SK-N-SH (cell line): ENCODE data around the gene GTF2H4. TPM values are rescaled to one million over a fixed set of nuclear protein-coding genes. Genes with fewer than 3 reads are reported as not detected.

Experiments
- CTCF ChIA-PET: fragments of 300-600, 350-600 bp; formaldehyde crosslinking; extraction: SDS; loops from one replicate; lab custom pipeline; 2021; lab: Yijun Ruan, JAX
- POLR2A ChIA-PET: fragments of 350-600 bp; sonication (Branson Sonifier 250); formaldehyde crosslinking; extraction: SDS; loops from one replicate; lab custom pipeline; 2020; ENCODE audit warnings: antibody characterized with exemption, inconsistent platforms; lab: Yijun Ruan, JAX
- DNase-seq: peaks from one replicate; pipeline ENCODE4 v3.0.0; 2012
- H2AFZ ChIP-seq: fragments of 200-600 bp; sonication (generic); 2 replicates; pipeline ENCODE4 v1.8.1; 2016; ENCODE audit warnings: antibody characterized with exemption, mild to moderate bottlenecking, low read depth
- H3F3A ChIP-seq: fragments of 200-600 bp; sonication (generic); replicated peaks from 2 replicates; pipeline ENCODE3; 2016; ENCODE audit warnings: antibody characterized with exemption, mild to moderate bottlenecking; ENCODE audit not compliant: insufficient read depth
- H3K27ac ChIP-seq, 2 experiments: fragments of 200-500 bp in 1 of 2; fragments of 200-600 bp in 1 of 2; sonication (Bioruptor generic) in 1 of 2; sonication (generic), shearing (Covaris generic) in 1 of 2; 2 replicates each; pipeline versions ENCODE4 v1.5.1 to v1.6.1; 2014 to 2016; ENCODE audit warnings: low read depth in 2 of 2, inconsistent platforms in 1 of 2, low read length in 1 of 2, mild to moderate bottlenecking in 1 of 2, mixed read lengths in 1 of 2
- H3K27me3 ChIP-seq: fragments of 200-600 bp; sonication (generic), shearing (Covaris generic); 2 replicates; pipeline ENCODE4 v1.6.1; 2016; ENCODE audit warnings: mixed run types; ENCODE audit not compliant: insufficient read depth
- H3K36me3 ChIP-seq, 2 experiments: fragments of 200-500 bp in 1 of 2; fragments of 200-600 bp in 1 of 2; sonication (Bioruptor generic) in 1 of 2; sonication (generic) in 1 of 2; replicated peaks in 1 of 2; 2 replicates each; pipeline versions ENCODE3 to v1.5.1; 2014 to 2016; ENCODE audit warnings: low read length in 1 of 2, mild to moderate bottlenecking in 1 of 2; ENCODE audit not compliant: insufficient read depth in 2 of 2, control insufficient read depth in 1 of 2
- H3K4me1 ChIP-seq, 2 experiments: fragments of 200-500 bp in 1 of 2; fragments of 200-600 bp in 1 of 2; sonication (Bioruptor generic) in 1 of 2; sonication (generic), shearing (Covaris generic) in 1 of 2; 2 replicates each; pipeline versions ENCODE4 v1.5.1 to v1.6.1; 2014 to 2016; ENCODE audit warnings: low read depth in 1 of 2, low read length in 1 of 2, mixed run types in 1 of 2; ENCODE audit not compliant: insufficient read depth in 2 of 2, control insufficient read depth in 1 of 2
- H3K4me2 ChIP-seq: fragments of 200-600 bp; sonication (generic), shearing (Covaris generic); 2 replicates; pipeline ENCODE4 v1.6.1; 2017; ENCODE audit warnings: mixed run types
- H3K4me3 ChIP-seq, 2 experiments: fragments of 200-500 bp in 1 of 2; fragments of 200-600 bp in 1 of 2; sonication (Bioruptor generic) in 1 of 2; sonication (generic), shearing (Covaris generic) in 1 of 2; 2 replicates each; pipeline versions ENCODE4 v1.5.1 to v1.8.1; 2014 to 2016; ENCODE audit warnings: low read depth in 2 of 2, inconsistent platforms in 1 of 2, low read length in 1 of 2, mild to moderate bottlenecking in 1 of 2, mixed read lengths in 1 of 2, moderate library complexity in 1 of 2
- H3K79me2 ChIP-seq: fragments of 200-600 bp; sonication (generic); 2 replicates; pipeline ENCODE4 v1.8.1; 2017; ENCODE audit warnings: mild to moderate bottlenecking; ENCODE audit not compliant: insufficient read depth
- H3K9ac ChIP-seq: fragments of 200-600 bp; sonication (generic); 2 replicates; pipeline ENCODE4 v1.6.1; 2017; ENCODE audit warnings: mixed run types
- H3K9me2 ChIP-seq: fragments of 200-600 bp; sonication (generic); 2 replicates; pipeline ENCODE4 v1.6.1; 2017; ENCODE audit warnings: mixed run types
- H3K9me3 ChIP-seq: fragments of 200-600 bp; sonication (generic); 2 replicates; pipeline ENCODE4 v1.6.1; 2017; ENCODE audit warnings: mixed run types, mild to moderate bottlenecking, moderate library complexity
- H4K20me1 ChIP-seq: fragments of 200-600 bp; sonication (generic); 2 replicates; pipeline ENCODE4 v1.6.1; 2017; ENCODE audit warnings: mild to moderate bottlenecking, mixed run types; ENCODE audit not compliant: insufficient read depth
- FOXJ3 ChIP-seq: sonication (generic); formaldehyde crosslinking; IDR thresholded peaks from 2 replicates; pipeline ENCODE4 v1.5.1; 2020; ENCODE audit warnings: mild to moderate bottlenecking, missing genetic modification reagents
- MXI1 ChIP-seq: IDR thresholded peaks from 2 replicates; pipeline ENCODE4 v1.6.1; 2012; ENCODE audit warnings: mild to moderate bottlenecking, low read depth, low read length, improper control_type of control experiment
- POLR2AphosphoS5 ChIP-seq: IDR thresholded peaks from 2 replicates; pipeline ENCODE4 v1.6.1; 2012; ENCODE audit warnings: low read depth, low read length
- TAF1 ChIP-seq: IDR thresholded peaks from 2 replicates; pipeline ENCODE4 v1.6.1; 2012; ENCODE audit warnings: low read depth, mild to moderate bottlenecking, low read length, moderate library complexity, borderline replicate concordance
- USF2 ChIP-seq: fragments of 150-350 bp; IDR thresholded peaks from 2 replicates; pipeline ENCODE4 v1.6.1; 2017; ENCODE audit warnings: antibody characterized with exemption, low read length, low read depth, borderline replicate concordance
- WGBS: methylation state at CpG from one replicate; pipeline ENCODE4 v1.1.6; 2017; ENCODE audit warnings: low lambda C conversion rate; 5-methylcytosine and 5-hydroxymethylcytosine counted together
- polyA plus RNA-seq, 3 experiments: library from polyadenylated mRNA; depleted of rRNA; stranded (reverse); fragments of >200 nt; gene quantifications; 2 replicates each; pipeline ENCODE4 v1.2.3, GENCODE V29; 2012
- TF ChIP-seq, protein P1 (sequence below): IDR thresholded peaks from 2 replicates; pipeline ENCODE4 v1.6.1; 2012; ENCODE audit warnings: mild to moderate bottlenecking, low read depth, low read length, moderate library complexity
- TF ChIP-seq, protein P2 (sequence below): IDR thresholded peaks from 2 replicates; pipeline ENCODE4 v1.4.0; 2012; ENCODE audit warnings: low read depth, borderline replicate concordance

GTF2H4 gene
- polyA plus RNA-seq, 1 of the 3 experiments (the other 2 are of a cell fraction): 30.7 TPM

DNA sequence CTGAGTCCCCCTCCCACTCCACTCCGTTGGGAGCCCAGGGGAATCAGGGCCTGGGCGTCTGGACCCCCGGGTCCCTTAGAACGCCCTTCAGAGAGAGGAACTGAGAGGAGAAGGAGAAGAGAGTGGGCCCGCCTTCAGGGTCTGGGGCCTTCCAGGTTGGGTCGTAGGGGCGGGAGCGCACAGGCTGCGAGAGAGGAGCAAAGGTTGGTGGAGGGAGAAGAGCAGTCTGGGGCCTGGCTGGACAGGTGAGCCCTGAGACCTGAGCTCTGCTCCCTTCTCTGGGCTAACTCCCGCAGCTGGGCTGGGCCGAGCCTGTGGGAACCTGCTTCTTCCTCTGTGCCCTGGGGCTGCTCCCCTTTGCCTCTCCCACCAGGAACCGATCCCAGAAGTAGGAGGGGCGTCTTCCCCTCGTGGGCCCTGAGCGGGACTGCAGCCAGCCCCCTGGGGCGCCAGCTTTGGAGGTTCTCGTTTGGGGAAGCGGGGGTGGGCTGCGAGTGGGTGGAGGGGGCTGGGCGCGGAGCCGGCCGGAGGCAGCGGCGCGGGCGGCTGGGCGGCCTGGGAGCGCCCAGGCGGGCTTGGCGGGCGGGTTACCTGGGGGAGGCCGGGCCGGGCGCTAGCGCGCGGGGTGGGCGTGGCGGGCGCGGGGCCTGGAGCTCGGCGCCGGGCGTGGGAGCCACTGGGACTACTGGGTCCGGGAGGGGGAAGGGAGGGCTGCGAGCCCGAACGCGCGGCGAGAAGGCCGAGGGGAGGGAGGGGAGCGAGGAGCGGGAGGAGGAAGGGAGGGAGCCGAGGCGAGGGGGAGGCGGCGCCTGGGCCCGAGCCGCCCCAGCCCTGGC lies 24.1 kb upstream of the GTF2H4 start, which contains the start of gene DDR1:
Gene DDR1, plus strand, starts transcription at position 835 of the 836 bp plus-strand sequence. CDS start 4,211 bp downstream, outside the sequence.
- no peaks in the 10 kb centered on the region for H3K27me3 ChIP-seq
- peak within 1 kb of the TSS; percentile 62 to 69 for H3K4me3 ChIP-seq
- peak within 1 kb of the TSS; percentile 51 to 83; a peak in 3 of 4 replicates for H3K27ac ChIP-seq
- DNase-seq: peak; percentile 91
- no peak for TF ChIP-seq FOXJ3 (CRISPR knock-in tag)
- TF ChIP-seq, protein P1, sequence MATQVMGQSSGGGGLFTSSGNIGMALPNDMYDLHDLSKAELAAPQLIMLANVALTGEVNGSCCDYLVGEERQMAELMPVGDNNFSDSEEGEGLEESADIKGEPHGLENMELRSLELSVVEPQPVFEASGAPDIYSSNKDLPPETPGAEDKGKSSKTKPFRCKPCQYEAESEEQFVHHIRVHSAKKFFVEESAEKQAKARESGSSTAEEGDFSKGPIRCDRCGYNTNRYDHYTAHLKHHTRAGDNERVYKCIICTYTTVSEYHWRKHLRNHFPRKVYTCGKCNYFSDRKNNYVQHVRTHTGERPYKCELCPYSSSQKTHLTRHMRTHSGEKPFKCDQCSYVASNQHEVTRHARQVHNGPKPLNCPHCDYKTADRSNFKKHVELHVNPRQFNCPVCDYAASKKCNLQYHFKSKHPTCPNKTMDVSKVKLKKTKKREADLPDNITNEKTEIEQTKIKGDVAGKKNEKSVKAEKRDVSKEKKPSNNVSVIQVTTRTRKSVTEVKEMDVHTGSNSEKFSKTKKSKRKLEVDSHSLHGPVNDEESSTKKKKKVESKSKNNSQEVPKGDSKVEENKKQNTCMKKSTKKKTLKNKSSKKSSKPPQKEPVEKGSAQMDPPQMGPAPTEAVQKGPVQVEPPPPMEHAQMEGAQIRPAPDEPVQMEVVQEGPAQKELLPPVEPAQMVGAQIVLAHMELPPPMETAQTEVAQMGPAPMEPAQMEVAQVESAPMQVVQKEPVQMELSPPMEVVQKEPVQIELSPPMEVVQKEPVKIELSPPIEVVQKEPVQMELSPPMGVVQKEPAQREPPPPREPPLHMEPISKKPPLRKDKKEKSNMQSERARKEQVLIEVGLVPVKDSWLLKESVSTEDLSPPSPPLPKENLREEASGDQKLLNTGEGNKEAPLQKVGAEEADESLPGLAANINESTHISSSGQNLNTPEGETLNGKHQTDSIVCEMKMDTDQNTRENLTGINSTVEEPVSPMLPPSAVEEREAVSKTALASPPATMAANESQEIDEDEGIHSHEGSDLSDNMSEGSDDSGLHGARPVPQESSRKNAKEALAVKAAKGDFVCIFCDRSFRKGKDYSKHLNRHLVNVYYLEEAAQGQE: no peak
- TF ChIP-seq USF2: no peak
- no peak for TF ChIP-seq MXI1
- H2AFZ ChIP-seq: peak within 1 kb of the TSS; percentile 62; the same call in 1 of the 2 replicates
- ChIA-PET CTCF (interaction anchor here (0.6 to 7.6 kb wide), 8 partner anchors 31 to 483 kb away, joined by 3 to 103 read pairs (median 4); partner anchors contain the start of gene VARS2), POLR2A (interaction anchor here (0.8 to 2.0 kb wide), 3 partner anchors 24 to 167 kb away, joined by 4 to 7 read pairs (median 4); partner anchors contain the start of genes MDC1 and VARS2)
- H3K9ac ChIP-seq: peak within 1 kb of the TSS; percentile 71
- no peaks in the 10 kb centered on the region for H3K36me3 ChIP-seq
- H4K20me1 ChIP-seq: no peaks in the 10 kb centered on the region
- peak within 1 kb of the TSS; percentile 99 for H3K4me2 ChIP-seq
- H3F3A ChIP-seq: peaks cover 16% of the 10 kb centered on the region
- peaks cover 43% of the 10 kb centered on the region for H3K79me2 ChIP-seq
- WGBS: 63% methylated on average over 12 of the region's 62 CpGs
- H3K9me3 ChIP-seq: no peaks in the 10 kb centered on the region
- no peaks in the 10 kb centered on the region for H3K9me2 ChIP-seq
- peaks cover 20 to 31% of the 10 kb centered on the region in 2 experiments; a peak in 3 of 4 replicates for H3K4me1 ChIP-seq

DNA sequence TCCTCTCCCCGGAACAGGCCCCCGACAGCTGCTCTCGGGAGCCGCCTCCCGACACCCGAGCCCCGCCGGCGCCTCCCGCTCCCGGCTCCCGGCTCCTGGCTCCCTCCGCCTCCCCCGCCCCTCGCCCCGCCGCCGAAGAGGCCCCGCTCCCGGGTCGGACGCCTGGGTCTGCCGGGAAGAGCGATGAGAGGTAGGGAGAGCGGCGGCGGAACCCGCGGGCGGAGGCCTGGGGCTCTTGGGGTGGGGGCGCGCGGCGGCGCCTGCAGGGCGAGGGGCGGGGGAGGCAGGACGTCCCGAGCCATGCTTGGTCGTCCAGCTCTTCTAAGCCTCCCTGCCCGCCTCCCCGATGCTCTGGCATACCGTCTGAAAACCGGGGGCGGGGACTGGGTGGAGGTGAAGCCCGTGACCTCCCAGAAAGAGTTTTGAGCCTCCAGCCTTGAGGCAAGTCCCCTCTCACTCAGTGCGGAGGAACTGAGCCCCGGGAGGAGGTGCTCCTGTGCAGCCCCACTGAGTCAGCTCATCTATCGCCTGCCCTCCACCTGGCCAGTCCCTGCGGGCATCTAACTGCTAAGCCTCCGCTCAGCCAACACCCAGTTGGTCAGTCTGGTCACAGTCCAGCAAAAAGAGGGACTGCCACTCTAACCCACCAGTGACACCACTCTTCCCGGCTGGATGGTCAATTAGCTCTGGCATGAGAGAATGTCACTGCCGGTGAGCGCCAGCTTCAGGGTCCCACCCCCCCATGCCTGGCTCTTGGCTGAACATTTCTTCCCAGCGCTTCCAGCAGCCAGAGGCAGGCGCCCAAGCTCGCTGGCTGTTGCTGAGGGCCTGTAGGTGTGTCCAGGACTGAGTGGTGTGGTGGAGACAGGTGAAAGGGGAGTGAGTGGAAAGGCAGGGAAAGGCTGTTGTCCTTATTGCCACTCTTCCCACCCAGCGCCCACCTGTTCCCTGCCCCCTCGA lies 23.2 kb upstream of the GTF2H4 start:
- 20% methylated on average over 11 of the region's 59 CpGs for WGBS
- peaks cover 20 to 31% of the 10 kb centered on the region in 2 experiments; a peak in 3 of 4 replicates for H3K4me1 ChIP-seq
- H3K27ac ChIP-seq: peak overlapping the region; percentile 51 to 83; a peak in 3 of 4 replicates

More for the DNA sequence above, 23.2 kb upstream of the GTF2H4 start:
- TF ChIP-seq TAF1 (0 out of 2 replicates have a peak, but pooled peaks have one; percentile 16), MXI1 (0 out of 2 replicates have a peak, but pooled peaks have one; percentile 12), POLR2AphosphoS5 (0 out of 2 replicates have a peak, but pooled peaks have one; percentile 33)
- TF ChIP-seq, protein P2, sequence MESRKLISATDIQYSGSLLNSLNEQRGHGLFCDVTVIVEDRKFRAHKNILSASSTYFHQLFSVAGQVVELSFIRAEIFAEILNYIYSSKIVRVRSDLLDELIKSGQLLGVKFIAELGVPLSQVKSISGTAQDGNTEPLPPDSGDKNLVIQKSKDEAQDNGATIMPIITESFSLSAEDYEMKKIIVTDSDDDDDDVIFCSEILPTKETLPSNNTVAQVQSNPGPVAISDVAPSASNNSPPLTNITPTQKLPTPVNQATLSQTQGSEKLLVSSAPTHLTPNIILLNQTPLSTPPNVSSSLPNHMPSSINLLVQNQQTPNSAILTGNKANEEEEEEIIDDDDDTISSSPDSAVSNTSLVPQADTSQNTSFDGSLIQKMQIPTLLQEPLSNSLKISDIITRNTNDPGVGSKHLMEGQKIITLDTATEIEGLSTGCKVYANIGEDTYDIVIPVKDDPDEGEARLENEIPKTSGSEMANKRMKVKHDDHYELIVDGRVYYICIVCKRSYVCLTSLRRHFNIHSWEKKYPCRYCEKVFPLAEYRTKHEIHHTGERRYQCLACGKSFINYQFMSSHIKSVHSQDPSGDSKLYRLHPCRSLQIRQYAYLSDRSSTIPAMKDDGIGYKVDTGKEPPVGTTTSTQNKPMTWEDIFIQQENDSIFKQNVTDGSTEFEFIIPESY: no peak
- Histone ChIP-seq H3K4me3 (peak overlapping the region; percentile 62 to 69), H3K36me3 (peaks cover 0 to 7% of the 10 kb centered on the region in 2 experiments), H4K20me1 (no peaks in the 10 kb centered on the region), H3K4me2 (peak overlapping the region; percentile 99), H3K9me3 (no peaks in the 10 kb centered on the region), H3K9ac (peak overlapping the region; percentile 71), H2AFZ (no peak overlapping the region; the same call in 1 of the 2 replicates), H3F3A (peaks cover 16% of the 10 kb centered on the region), H3K27me3 (no peaks in the 10 kb centered on the region), H3K79me2 (peaks cover 51% of the 10 kb centered on the region), H3K9me2 (no peaks in the 10 kb centered on the region)
- POLR2A ChIA-PET: interaction anchor here (0.6 to 2.0 kb wide), 4 partner anchors 23 to 270 kb away, joined by 3 to 7 read pairs (median 4); partner anchors contain the start of genes MDC1 and VARS2
- CTCF ChIA-PET: interaction anchor here (0.6 to 4.8 kb wide), 8 partner anchors 30 to 482 kb away, joined by 3 to 29 read pairs (median 4); partner anchors contain the start of gene VARS2
- peak; percentile 77 for DNase-seq
